KG1 (cell line): ENCODE data around the gene TINAGL1.

Experiments
- DNase-seq: peaks from one replicate; lab custom pipeline; 2025; lab: John Stamatoyannopoulos, UW

The TINAGL1 gene

GRCh38 chr1:31576201-31576669, at the start of gene TINAGL1:
TINAGL1 (plus strand) TSS chr1:31576515; CDS start chr1:31577149, 634 bp downstream.
- DNase-seq = no peak

- DNase-seq = no peak
These were observed 46.2 kb upstream of the TINAGL1 start for GRCh38 chr1:31529999-31530684.

- DNase-seq = no peak
These were observed 44.9 kb upstream of the TINAGL1 start for GRCh38 chr1:31531177-31531999.

GRCh38 chr1:31532173-31532572, 44.1 kb upstream of the TINAGL1 start:
- DNase-seq = no peak

GRCh38 chr1:31535561-31535960, 40.8 kb upstream of the TINAGL1 start:
- no peak for DNase-seq

- DNase-seq = no peak
These were observed 37.0 kb upstream of the TINAGL1 start for GRCh38 chr1:31539329-31539728.

- DNase-seq = no peak
These were observed 35.1 kb upstream of the TINAGL1 start for GRCh38 chr1:31541194-31541593.

- no peak for DNase-seq
These were observed 30.3 kb upstream of the TINAGL1 start for GRCh38 chr1:31545927-31546540.

- DNase-seq = no peak
These were observed 27.8 kb upstream of the TINAGL1 start for GRCh38 chr1:31548534-31548906.

- peak; percentile 86 for DNase-seq
These were observed 27.2 kb upstream of the TINAGL1 start for GRCh38 chr1:31548907-31549808.

GRCh38 chr1:31549809-31550620, 26.3 kb upstream of the TINAGL1 start:
- DNase-seq = no peak

GRCh38 chr1:31551208-31551607, 25.1 kb upstream of the TINAGL1 start:
- DNase-seq = no peak

- DNase-seq = no peak
These were observed 23.8 kb upstream of the TINAGL1 start for GRCh38 chr1:31552489-31552888.

- DNase-seq = no peak
These were observed 19.8 kb upstream of the TINAGL1 start for GRCh38 chr1:31556481-31557006.

- no peak for DNase-seq
These were observed 16.6 kb upstream of the TINAGL1 start for GRCh38 chr1:31559715-31560114.

- no peak for DNase-seq
These were observed 15.9 kb upstream of the TINAGL1 start for GRCh38 chr1:31560394-31560793.

- no peak for DNase-seq
These were observed 13.5 kb upstream of the TINAGL1 start for GRCh38 chr1:31562707-31563360.

- DNase-seq = no peak
These were observed 11.7 kb upstream of the TINAGL1 start for GRCh38 chr1:31564606-31564989.

GRCh38 chr1:31567956-31568570, 8.3 kb upstream of the TINAGL1 start:
- DNase-seq = no peak
